NCI-H146 treated with DMSO at 0.1 percent for 48 hours (cell line): ENCODE data around the gene EPB41L3.

Source experiments
- DNase-seq: peaks from one replicate; lab custom pipeline; 2025; ENCODE audit not compliant: unreplicated experiment; lab: John Stamatoyannopoulos, UW

EPB41L3 gene

DNA sequence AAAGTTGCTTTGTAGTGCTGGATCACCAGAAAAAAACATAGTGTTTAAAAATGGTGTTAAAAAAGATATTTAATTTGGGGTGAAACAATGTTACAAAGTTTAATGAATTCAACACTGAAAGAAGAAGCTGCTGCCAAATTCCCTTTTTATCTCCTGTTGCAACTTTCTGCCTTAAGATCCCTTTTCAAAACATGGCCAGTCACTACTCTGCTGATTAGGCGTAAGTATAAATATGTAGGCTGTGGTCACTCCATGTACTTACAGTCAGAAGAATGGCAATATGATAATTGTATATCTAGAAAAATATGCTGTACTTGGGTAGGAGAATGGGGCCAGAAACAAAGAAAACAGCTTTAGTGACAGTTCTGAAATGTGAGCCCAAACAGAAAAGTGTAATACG is 124.8 kb downstream of the EPB41L3 start:
- no peak for DNase-seq

DNA sequence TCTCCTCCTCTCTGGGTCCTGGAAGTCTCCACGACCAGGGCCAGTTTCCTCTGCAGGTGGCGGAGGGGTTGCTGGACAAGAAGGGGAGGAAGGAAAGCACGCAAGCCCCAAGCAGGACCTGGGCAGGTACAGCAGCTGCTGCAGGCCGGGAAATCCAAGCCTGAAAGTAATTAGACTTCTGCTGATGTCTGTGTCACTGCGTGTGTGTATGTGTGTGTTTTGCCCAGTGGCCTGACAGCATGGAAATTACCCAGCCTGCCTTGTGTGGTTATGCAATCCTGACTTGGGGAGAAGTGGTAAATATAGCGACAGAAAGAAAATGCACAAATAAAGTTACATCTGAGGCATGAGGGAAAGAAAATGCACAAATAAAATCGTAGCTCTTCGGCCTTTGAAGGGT is 126.5 kb downstream of the EPB41L3 start:
- DNase-seq, result no peak

DNA sequence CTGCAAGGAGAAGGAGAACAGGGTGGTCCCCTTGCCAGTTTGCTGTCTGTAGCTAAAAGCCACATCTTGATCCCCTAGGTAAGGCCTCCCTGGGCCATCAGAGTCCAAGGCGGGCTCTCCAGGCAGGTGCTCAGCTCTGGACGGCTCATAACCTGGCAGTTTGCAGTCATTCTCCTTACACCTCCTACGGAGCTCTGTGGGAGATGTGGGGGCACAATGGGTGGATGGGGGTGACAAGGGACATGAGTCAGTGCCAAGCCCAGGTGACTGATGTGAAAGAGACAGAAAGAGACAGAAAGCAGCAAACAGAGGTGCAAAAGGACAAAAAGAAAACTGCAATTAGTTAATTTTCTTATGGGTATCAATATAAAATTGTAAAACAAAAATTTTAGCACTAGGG is 127.7 kb downstream of the EPB41L3 start:
- no peak for DNase-seq

DNA sequence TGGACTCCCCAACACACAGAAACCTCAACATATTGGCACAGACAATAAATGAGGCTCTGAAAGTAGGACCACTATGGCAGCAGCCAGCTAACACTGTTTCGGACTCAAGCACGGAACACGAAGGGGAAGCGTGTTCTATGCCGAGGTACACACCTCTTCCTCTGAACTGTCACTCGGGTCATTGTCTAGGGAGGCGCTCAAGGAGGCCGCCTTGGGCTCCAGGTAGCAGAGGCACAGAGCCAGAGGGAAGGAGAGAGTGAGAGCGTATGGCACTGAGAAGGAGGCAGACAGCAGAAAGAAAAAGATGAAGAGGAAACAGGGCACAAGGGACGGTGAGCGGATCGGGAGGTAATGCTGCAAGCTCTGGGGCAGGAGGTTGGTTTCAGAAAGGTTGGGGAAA is 128.1 kb downstream of the EPB41L3 start:
- no peak for DNase-seq

DNA sequence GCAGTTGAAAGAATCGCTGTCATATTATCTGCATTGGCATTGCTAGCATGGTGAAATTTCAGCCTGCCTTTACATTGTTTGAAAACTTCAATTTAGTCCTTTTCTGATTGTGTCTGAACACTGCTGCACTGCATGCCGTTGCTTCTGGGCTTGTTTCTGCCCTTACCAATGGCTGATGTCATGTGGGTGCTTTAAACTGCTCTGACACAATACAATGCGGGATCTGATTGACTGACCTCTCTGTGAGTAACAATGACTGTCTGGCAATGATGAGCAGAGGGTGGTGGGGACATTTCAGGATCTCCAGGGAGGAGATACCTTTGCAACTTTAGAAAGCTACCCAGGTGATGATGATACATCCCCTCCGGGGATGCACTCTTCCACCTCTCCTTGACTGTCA is 128.8 kb downstream of the EPB41L3 start:
- DNase-seq, result no peak

DNA sequence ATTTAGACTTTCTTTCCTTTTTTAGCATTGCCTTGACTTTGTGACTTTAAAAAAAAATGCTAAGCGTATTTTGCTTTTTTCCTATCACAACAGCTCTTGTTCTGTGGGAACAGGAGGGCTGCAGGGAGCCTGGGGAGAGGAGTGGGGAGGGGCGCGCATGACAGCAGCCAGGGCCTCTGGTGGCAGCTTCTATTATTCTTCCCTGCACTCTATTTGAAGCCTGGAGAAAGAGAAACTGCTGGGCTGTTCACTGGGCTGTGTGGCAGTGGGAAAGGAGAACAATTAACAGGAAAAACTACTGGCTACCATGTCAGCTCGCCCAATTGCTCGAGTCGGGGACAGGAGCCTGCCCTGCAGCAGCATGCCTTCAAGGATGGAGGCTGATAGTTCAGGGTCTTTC is 129.3 kb downstream of the EPB41L3 start:
- DNase-seq, result no peak

DNA sequence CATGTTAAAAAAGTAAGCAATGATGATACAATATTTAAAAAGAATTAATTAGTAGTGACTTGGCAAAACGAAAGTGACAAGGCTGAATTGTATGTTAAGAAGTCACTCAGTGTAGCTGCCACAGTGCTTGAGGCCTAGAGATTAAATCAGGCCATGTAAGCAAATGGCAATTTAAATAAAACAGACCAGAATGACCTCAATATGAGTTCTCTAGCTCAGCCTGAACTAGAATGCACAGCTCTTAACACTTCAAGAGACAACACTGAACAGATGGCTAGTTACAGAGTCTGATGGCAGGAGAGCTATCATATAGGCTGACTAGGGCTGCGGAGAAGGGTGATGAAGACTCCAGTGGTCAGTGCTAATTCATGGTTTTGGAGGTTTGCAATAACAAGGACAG is 130.3 kb downstream of the EPB41L3 start:
- no peak for DNase-seq

DNA sequence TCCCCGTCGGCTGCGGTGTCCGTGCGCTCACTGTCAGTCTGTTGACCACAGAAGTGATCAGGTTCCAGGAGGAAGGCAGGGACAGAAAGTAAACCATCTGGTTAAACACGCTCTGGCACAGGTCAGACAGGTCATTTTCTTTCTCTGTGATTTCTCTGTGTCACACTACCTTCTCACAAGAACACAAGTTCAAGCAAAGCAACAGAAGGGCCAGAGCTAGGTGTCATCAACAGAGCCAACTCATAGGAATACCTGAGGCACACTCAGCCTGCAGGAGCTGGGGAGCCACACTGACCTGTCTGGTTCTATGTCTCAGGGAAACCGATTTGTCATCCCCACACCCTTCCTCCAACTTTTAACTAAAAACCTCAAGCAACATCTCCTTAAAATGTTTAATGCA is 133.2 kb downstream of the EPB41L3 start:
- no peak for DNase-seq

DNA sequence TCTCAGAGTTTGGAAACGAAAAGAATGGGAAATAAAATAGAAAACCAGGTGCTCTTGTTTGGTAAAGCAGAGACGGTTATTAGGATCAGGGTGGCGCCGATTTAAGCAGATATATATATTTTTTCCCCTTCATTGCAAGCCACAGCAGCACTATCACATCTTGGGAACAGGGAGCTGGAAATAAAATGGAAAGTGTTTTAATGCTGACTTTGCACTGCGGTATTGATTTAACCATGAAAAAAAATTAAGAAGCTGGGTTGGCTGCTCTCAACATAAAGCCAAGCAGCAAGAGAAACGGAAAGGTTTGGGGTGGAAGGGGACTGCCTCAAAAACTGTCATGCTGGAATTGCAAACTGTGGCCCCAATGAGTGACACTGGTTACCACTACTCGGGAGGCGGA is 145.5 kb downstream of the EPB41L3 start:
- no peak for DNase-seq

DNA sequence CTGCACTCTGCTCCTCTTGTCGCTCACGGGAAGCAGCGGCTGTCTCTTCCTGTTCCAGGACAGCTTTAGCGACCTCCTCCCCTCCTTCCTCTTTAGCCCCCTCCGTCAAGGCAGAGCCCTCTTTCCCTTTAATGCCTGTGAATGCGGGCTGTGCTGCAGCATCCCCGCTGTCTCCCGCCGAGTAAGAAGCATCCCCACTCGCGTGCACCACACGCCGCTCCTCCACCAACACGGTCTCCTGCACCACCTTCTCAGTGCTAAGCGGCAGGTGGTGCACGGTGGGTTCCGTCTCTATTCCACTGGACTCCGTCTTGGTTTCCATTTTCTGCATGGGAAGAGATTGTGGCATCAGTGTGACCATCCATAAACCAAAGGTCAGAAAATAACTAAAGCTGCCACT is 146.7 kb downstream of the EPB41L3 start:
- DNase-seq, result no peak

DNA sequence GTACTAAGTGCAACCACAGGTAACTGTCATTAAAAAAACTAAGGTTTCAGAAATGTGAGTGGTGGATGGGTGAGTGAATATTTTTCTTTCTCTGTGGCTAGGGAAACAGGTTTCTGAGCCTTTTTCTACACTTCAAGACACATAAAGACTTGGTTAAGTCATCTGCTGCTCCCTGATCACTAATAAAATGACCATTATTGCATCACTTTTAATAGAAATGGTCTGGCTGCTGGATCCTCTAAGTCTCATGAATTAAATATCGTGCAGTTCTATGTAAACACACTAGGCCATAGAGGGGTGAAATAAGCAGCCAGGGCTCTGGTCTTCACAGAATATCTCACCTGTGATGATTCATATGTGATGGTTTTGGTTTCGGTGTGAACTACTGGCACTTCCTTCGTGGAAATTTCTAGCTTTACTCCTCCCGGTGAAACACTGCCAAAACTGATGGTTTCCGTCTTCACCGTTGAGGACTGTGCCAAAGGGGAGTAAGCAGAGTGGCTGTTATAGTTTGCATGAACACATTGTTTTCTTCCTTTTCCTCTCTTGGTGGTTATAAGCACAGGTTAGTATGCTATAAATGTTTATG is 147.8 kb downstream of the EPB41L3 start:
- DNase-seq, result no peak

DNA sequence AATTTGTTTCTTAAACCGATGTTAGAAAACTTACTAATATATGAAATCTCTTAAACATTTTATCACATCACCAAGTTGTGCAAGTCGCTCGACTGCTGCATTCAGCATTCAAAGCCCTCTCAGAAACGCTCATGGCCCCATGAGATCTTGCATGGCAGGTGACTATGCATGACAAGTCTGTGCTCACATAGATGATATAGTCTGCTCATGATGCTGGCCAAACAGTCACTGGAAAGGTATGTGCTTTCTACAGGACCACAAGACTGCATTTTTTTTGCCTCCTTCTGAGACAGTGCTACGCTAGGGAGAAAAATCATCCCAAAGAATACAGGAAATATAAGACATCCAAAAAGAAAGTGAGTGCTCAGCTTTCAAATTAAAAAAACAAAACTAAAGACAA is 150.0 kb downstream of the EPB41L3 start:
- DNase-seq, result no peak

DNA sequence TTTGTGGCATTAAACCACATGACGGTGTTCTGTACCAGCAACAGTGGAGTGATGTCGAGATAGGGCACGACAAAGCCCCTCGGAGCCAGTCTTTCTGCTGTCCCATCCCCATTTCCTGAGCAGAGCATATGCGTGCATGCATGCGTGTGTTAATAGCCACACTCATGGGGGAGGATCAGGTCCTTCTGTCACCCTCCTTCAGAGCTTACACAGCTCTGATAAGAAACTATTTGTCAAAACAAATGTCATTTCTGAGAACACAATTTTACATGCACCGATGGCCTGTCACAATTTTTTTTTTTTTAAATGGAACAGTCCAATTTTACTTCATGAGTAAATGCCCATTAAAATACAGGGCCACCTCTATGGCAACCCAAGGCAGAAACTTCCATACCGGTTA is 152.4 kb downstream of the EPB41L3 start:
- DNase-seq, result no peak

DNA sequence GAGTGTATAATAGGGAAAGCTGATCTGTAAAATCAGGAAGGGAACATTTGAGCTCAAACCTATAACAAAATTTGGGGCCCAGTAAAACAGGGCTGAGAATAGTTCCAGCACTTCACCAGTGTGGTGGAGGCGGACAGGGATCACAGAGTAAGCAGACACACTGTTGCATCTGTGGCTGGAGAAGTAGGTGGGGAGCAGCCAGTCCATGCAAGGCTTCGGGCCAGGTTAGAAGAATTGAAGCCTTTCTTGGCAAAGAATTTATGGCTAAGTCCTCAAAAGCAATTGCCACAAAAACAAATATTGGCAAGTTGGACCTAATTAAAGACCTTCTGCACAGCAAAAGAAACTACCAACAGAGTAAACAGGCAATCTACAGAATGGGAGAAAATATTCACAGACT is 154.4 kb downstream of the EPB41L3 start:
- DNase-seq, result no peak

DNA sequence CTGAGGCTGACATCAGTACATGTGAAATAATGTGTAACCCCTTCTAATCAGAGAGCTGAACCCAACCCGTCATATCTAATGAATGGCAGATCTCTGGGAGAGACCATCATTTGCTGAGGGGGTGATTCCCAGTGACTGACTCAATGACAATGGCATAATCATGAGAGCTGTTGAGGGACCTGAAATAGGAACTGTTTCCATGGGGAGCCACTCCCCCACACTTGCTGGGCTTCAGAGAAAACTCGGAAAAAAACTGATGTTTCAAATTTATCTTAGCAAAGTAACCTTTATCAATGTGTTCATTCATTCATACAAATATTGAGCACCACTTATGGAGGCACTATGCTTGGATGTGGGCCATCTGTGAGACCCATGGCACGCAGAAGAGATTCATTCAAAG is 154.9 kb downstream of the EPB41L3 start:
- no peak for DNase-seq

DNA sequence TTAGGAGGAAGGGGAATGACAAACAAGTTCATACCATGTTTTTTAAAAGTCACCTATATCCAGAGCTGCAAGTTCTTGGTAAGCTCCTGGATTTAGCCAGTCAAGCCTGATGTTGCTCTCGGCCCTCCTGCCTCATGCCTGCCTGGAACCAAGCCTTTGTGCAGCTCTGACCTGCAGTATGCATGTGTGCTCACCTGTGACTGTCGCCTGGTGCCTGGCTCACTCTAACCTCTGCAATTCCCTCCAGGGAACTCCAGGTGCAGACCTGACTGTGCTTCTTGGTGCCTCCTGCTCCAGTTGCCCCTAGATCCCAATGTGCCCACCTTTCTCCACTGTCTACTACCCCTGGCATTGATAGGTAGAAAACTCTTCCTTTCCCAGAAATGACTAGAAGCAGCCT is 163.2 kb downstream of the EPB41L3 start:
- no peak for DNase-seq

DNA sequence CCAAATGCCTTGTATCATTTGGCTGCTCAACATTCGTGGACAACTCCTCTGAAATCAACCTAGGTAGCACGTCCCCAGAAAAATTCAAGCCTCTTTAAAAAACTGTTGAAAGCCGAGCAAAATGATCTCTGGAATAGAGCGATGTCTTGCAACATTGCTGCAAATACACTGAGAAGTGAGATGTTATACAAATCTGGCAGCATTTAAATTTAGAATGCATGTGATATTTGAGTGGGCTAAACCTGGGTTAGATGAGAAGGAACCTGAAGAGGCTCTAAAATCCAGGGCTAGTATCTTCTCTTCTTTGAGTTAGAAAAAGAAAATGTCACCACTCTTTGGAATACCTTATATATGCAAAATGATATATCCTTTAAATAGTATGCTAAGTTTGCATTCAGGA is 166.8 kb downstream of the EPB41L3 start:
- DNase-seq, result no peak

DNA sequence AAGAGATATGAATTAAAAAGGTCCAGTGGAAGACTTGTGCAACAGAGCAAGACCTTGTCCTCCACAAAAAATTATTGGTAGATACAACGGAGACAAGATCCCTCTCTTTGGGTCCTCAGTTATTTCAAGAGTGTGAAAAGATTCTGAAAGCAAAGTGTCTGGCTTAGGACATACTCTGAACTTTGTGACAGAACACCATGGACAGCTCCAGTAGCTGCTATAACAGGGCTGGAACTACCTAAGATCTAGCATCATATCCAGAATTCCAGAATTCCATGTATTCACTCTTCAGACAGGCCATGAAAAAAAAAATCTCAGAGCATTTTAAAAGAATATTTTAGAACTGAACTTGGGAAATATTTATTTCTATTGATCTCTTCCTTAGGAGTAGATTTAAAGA is 173.5 kb downstream of the EPB41L3 start:
- no peak for DNase-seq

DNA sequence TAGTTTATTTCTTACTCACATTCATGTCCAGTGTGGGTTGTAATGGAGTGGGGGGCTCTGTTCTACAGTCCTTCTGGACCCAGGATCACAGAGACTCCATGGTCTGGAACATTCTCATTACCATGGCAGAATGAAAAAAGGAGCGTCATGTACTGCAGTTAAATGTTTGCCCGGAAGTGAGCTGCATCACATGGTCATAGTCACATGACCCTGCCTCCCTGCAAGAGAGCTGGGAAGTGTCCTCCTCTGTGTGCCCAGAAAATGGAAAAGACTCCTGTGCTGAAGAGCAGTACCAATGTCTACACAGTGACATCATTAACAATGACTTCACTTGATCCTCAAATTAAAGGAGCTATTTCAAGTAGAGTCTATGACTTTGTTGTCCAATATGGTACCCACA is 174.3 kb downstream of the EPB41L3 start:
- DNase-seq, result no peak

DNA sequence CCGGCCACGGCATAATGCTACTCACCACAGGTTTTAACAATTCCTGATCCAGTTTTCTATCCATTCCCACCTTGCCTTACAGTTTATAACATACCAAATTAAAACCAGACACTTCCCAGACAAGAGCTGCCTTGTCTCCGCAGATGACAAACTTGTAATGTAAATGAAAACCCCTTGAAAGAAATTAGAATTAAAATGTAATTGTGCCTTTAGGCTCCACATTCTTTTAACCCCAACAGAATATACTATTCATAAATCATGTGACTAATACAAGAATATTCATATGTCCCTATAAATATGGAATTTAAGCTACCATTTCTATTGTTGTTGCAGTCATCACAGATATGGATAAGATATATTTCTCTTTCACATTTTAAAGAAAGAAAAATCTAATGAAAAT is 178.4 kb downstream of the EPB41L3 start:
- DNase-seq, result no peak

DNA sequence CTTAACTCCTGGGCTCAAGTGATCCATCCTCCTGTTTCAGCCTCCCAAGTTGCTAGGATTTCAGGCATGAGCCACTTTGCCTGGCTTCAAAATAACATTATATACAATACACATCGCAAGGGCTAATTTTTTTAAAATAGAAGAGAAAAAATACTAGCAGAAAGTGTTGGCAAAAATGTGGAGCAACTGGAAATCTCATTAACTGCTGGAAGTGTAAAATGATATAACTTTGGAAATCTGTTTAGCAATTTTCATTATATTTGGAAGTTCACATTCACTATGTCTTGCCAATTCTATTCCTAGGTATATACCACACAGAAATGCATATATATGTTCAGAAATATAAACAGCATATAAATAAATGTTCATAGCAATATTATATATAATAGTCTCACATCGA is 193.2 kb downstream of the EPB41L3 start:
- no peak for DNase-seq
